Breast epithelium (tissue), 4 donors: ENCODE results near the gene IQGAP1. TPM values are rescaled to one million over a fixed set of nuclear protein-coding genes. Genes with fewer than 3 reads are reported as not detected.

Experiments used
- DNase-seq, 2 donors: peaks; one replicate each; pipeline ENCODE4 v3.0.0-alpha.2; 2019; ENCODE audit warnings: low spot score in 2 of 2
- H3K27ac ChIP-seq, 2 donors: fragments of 200-600 bp; sonication (generic) in 1 of 2; one replicate each; pipeline ENCODE4 v1.5.1; 2016 to 2019; ENCODE audit warnings: mild to moderate bottlenecking in 1 of 2
- H3K27me3 ChIP-seq, 2 donors: fragments of 200-600 bp; sonication (generic) in 1 of 2; one replicate each; pipeline versions ENCODE4 v1.5.1 to v1.6.0; 2017 to 2019; ENCODE audit warnings: control low read depth in 1 of 2, mild to moderate bottlenecking in 1 of 2
- H3K36me3 ChIP-seq: fragments of 200-600 bp; one replicate; pipeline ENCODE4 v1.5.1; 2019
- H3K4me1 ChIP-seq, 2 donors: fragments of 200-600 bp; sonication (generic); one replicate each; pipeline ENCODE4 v1.5.1; 2016 to 2019; ENCODE audit warnings: control low read depth in 1 of 2
- H3K4me3 ChIP-seq, 3 donors: fragments of 200-600 bp; sonication (generic); 1 replicate in 2 of 3; 2 replicates in 1 of 3; pipeline ENCODE4 v1.5.1; 2016 to 2019; ENCODE audit warnings: mild to moderate bottlenecking in 3 of 3, moderate library complexity in 2 of 3
- H3K9me3 ChIP-seq, 2 donors: fragments of 200-600 bp; sonication (generic) in 1 of 2; one replicate each; pipeline ENCODE4 v1.5.1; 2016 to 2019; ENCODE audit warnings: control low read depth in 1 of 2
- CTCF ChIP-seq, 3 donors: fragments of 450-650 bp; IDR thresholded peaks; one replicate each; pipeline ENCODE4 v1.5.1; 2016 to 2017; ENCODE audit warnings: antibody characterized with exemption in 3 of 3, mild to moderate bottlenecking in 3 of 3, moderate library complexity in 3 of 3
- POLR2A ChIP-seq: fragments of 450-650 bp; IDR thresholded peaks from one replicate; pipeline ENCODE4 v1.6.1; 2016; ENCODE audit warnings: antibody characterized with exemption, mild to moderate bottlenecking, moderate library complexity
- POLR2AphosphoS5 ChIP-seq, 3 donors: sonication (generic); formaldehyde crosslinking; IDR thresholded peaks; one replicate each; pipeline ENCODE4 v1.6.1; 2017; ENCODE audit warnings: antibody characterized with exemption in 3 of 3
- intact Hi-C: fragments of 100-400 bp; cut with DNase I; formaldehyde crosslinking; loops from one replicate; pipeline ENCODE4 v1.15.1; 2023; ENCODE audit warnings: low total_unique reads
- total RNA-seq, 3 donors: library from RNA; depleted of rRNA; stranded (reverse); fragments of >200 nt; gene quantifications; one replicate each; pipeline ENCODE4 v1.1.0, GENCODE V29; 2016

IQGAP1 gene
- total RNA-seq, 3 donors from 2014 or later: 244 to 387 (median 288) TPM

GRCh38 chr15:90422043-90422442, 34.0 kb downstream of the IQGAP1 start:
- H3K9me3 ChIP-seq: no peaks in the 10 kb centered on the region
- intact Hi-C loops: loop anchor here (2.0 kb wide), 1 partner anchor 61 kb away; no protein-coding TSS in a partner anchor
- H3K36me3 ChIP-seq: no peaks in the 10 kb centered on the region
- no peak for DNase-seq
- peaks cover 8 to 20% of the 10 kb centered on the region in 2 donors for H3K4me1 ChIP-seq
- no peak overlapping the region for H3K4me3 ChIP-seq
- no peaks in the 10 kb centered on the region for H3K27me3 ChIP-seq
- H3K27ac ChIP-seq: peak overlapping the region in 1 of 2 donors; percentile 86
- TF ChIP-seq POLR2A (no peak), CTCF (IDR thresholded peaks at IDR 0.05) (no peak), POLR2AphosphoS5 (IDR thresholded peaks at IDR 0.05) (no peak)

- TF ChIP-seq CTCF (IDR thresholded peaks at IDR 0.05) (no peak), POLR2AphosphoS5 (IDR thresholded peaks at IDR 0.05) (no peak), POLR2A (no peak)
- Histone ChIP-seq H3K27me3 (no peaks in the 10 kb centered on the region), H3K36me3 (no peaks in the 10 kb centered on the region), H3K27ac (peak overlapping the region; percentile 59 to 67), H3K4me1 (peaks cover 8 to 20% of the 10 kb centered on the region in 2 donors), H3K4me3 (no peak overlapping the region), H3K9me3 (no peaks in the 10 kb centered on the region)
- intact Hi-C loops: loop anchor here (2.0 kb wide), 1 partner anchor 62 kb away; no protein-coding TSS in a partner anchor
- no peak for DNase-seq
Observed at GRCh38 chr15:90422936-90423335, 34.9 kb downstream of the IQGAP1 start.

DNA sequence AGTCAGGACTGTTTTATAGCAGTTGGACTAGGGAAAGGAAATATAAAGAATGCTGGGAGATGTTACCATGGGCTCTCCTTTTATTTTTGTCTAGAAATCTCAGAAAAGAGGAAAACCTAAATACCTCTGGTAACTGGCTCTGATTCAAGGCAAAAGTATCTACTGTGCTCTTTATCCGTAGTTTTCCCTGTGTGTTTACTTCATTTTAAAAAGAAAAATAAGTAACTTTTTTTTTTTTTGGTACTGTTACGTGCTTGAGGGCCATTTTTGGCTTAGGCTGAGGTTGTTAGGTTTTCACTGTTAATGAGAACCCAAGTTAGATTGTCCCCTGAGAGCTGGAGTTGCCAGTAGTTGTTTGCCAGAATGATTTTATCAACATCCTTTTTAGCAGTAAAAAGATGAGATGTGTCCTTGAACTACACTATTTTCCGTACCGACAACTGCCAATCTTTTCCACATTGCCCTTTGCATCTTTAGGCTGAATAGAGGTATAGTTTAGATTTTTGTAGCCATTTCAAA, 35.8 kb downstream of the IQGAP1 start:
- H3K4me1 ChIP-seq: peaks cover 8 to 20% of the 10 kb centered on the region in 2 donors
- DNase-seq: no peak
- H3K4me3 ChIP-seq: no peak overlapping the region
- no peak for TF ChIP-seq CTCF (IDR thresholded peaks at IDR 0.05)
- H3K27me3 ChIP-seq: no peaks in the 10 kb centered on the region
- no peaks in the 10 kb centered on the region for H3K9me3 ChIP-seq
- H3K27ac ChIP-seq: peak overlapping the region; percentile 59 to 67
- intact Hi-C loops: loop anchor here (2.0 kb wide), 1 partner anchor 63 kb away; no protein-coding TSS in a partner anchor
- no peaks in the 10 kb centered on the region for H3K36me3 ChIP-seq

DNA sequence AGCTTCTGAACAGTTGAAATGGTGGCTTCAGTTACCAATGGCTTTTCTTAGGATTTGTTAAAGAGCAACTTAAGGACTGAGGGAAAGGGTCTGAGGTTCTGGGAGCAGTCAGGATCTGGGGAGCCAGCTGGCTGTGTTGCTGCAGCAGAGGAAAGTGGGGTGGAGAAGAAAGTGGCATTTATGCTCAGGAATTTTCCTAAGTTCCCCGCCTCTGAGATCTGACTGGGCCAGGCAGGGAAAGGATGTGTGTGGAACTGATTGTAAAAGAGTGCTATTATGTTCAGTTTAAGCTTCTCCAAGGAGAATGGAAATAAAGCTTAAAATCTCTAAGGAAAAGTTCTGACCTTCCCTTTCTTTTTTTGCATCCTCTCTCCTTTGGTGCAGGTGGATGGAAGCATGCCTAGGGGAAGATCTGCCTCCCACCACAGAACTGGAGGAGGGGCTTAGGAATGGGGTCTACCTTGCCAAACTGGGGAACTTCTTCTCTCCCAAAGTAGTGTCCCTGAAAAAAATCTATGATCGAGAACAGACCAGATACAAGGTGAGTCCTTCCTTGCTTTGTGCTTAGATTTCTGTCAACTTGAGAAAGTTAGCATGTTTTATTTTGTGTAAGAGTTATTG, 37.8 kb downstream of the IQGAP1 start:
- Histone ChIP-seq H3K27me3 (no peaks in the 10 kb centered on the region), H3K4me3 (no peak overlapping the region), H3K4me1 (peaks cover 4 to 19% of the 10 kb centered on the region in 2 donors), H3K36me3 (no peaks in the 10 kb centered on the region), H3K9me3 (no peaks in the 10 kb centered on the region), H3K27ac (no peak overlapping the region)
- intact Hi-C loops: loop anchor here (2.0 kb wide), 1 partner anchor 463 kb away; no protein-coding TSS in a partner anchor
- no peak for TF ChIP-seq POLR2A
- TF ChIP-seq POLR2AphosphoS5 (IDR thresholded peaks at IDR 0.05): no peak
- no peak for TF ChIP-seq CTCF (IDR thresholded peaks at IDR 0.05)
- no peak for DNase-seq

- Histone ChIP-seq H3K4me1 (peaks cover 0 to 9% of the 10 kb centered on the region in 2 donors), H3K4me3 (no peak overlapping the region), H3K27me3 (no peaks in the 10 kb centered on the region), H3K27ac (no peak overlapping the region), H3K9me3 (no peaks in the 10 kb centered on the region), H3K36me3 (no peaks in the 10 kb centered on the region)
- no peak for TF ChIP-seq POLR2A
- TF ChIP-seq POLR2AphosphoS5 (IDR thresholded peaks at IDR 0.05): no peak
- TF ChIP-seq CTCF (IDR thresholded peaks at IDR 0.05): no peak
- intact Hi-C loops: loop anchor here (2.0 kb wide), 1 partner anchor 462 kb away; no protein-coding TSS in a partner anchor
- no peak for DNase-seq
Observed at GRCh38 chr15:90427185-90427584, 39.1 kb downstream of the IQGAP1 start.
